ENCODE measurements around the gene ST6GAL1. TPM values are rescaled to one million over a fixed set of nuclear protein-coding genes. Genes with fewer than 3 reads are reported as not detected.

The ST6GAL1 gene
- total RNA-seq, 1 experiment from 2014 or later: 15.6 TPM

DNA sequence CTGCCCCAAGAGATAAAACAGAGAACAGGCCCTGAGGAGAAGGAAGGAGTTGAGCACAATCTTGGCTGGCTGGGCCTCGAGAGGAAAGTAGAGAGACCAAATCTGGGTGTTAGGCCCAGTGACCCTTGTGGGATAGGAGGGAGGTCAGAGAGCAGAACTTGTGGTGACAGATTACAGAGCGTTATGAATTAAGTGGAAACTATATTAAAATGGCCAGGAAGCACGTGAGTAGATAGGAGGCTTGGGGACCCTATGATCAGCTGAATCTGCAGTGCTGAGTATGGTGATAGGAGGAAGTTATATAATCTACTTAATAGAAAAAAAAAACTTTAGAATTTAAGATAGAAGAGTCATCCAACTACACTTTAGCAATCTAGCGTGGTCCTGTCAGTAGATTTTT lies 30.0 kb downstream of the ST6GAL1 start (continued):
- TF ChIP-seq SP1 (IDR thresholded peaks at IDR 0.05; ENCODE audit: low read depth) (no peak), YY1 (IDR thresholded peaks at IDR 0.05; ENCODE audit: extremely low read depth, insufficient replicate concordance, low read depth, low read length) (no peak), POLR2A (IDR thresholded peaks at IDR 0.05; ENCODE audit: borderline replicate concordance, extremely low read depth, insufficient read depth, insufficient read length) (no peak), EGR1 (IDR thresholded peaks at IDR 0.05; ENCODE audit: low read depth) (no peak), RAD21 (IDR thresholded peaks at IDR 0.05; ENCODE audit: low read depth) (no peak)
- TF ChIP-seq, protein P1, sequence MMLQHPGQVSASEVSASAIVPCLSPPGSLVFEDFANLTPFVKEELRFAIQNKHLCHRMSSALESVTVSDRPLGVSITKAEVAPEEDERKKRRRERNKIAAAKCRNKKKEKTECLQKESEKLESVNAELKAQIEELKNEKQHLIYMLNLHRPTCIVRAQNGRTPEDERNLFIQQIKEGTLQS (IDR thresholded peaks at IDR 0.05): no peak

DNA sequence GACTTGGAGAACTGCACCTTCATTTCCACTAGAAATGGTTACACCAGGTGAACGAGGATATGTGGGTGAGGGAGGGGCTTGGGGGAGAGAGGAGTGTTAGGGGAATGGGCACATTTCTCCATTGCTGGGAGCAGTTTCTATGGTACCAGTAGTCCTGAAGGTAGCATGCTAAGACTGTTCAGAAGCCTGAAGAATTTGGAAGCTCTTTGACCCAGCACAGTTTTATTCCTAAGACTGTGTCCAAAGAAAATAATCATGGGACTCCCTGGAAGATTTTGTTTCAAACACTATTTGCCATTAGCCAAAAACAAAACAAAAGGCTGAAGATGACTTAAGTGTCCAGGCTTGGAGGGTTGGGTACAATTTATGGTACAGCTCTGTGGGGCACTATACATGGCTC lies 32.1 kb downstream of the ST6GAL1 start:
- Histone ChIP-seq H3K79me2 (ENCODE audit: insufficient read depth, low read length) (no peaks in the 10 kb centered on the region), H3K9me2 (ENCODE audit: insufficient read depth) (no peaks in the 10 kb centered on the region), H3K4me2 (ENCODE audit: low read length) (no peak overlapping the region), H3K36me3 (ENCODE audit: control insufficient read depth in 1 of 2, insufficient read depth in 2 of 2, low read length in 2 of 2) (no peaks in the 10 kb centered on the region), H3K4me1 (ENCODE audit: control insufficient read depth in 1 of 2, insufficient read depth in 2 of 2, low read length in 2 of 2) (no peaks in the 10 kb centered on the region), H3K9ac (ENCODE audit: low read length) (no peak overlapping the region), H4K20me1 (ENCODE audit: insufficient read depth) (no peaks in the 10 kb centered on the region), H3K27ac (ENCODE audit: low read depth, low read length) (no peak overlapping the region), H2AFZ (ENCODE audit: low read depth, low read length, poor library complexity, severe bottlenecking) (no peak overlapping the region), H3K9me3 (ENCODE audit: control insufficient read depth in 1 of 2, insufficient read depth in 1 of 2, low read depth in 1 of 2, low read length in 2 of 2) (no peaks in the 10 kb centered on the region), H3K4me3 (replicated peaks in 1 of 2; ENCODE audit: low read depth in 1 of 2, low read length in 2 of 2) (no peak overlapping the region), H3K27me3 (ENCODE audit: insufficient read depth, low read length) (no peaks in the 10 kb centered on the region)
- ATAC-seq (no peak), DNase-seq (ENCODE audit: low read depth, low spot score) (no peak)
- POLR2A ChIA-PET: no interaction called here
- RAD21 ChIA-PET (ENCODE audit: low non-redundant PET in 1 of 2, low total read pairs in 2 of 2, uncharacterized antibody in 2 of 2, unreplicated experiment in 2 of 2): no interaction called here
- CTCF ChIA-PET: no interaction called here
- no TSS peak for BruUV-seq (replicated peaks)
- intact Hi-C loops (cut with micrococcal nuclease): no loop called here
- TF ChIP-seq ZFX (IDR thresholded peaks at IDR 0.05): no peak
- TF ChIP-seq SIN3A (IDR thresholded peaks at IDR 0.05; ENCODE audit: low read depth): no peak
- TF ChIP-seq, protein P2, sequence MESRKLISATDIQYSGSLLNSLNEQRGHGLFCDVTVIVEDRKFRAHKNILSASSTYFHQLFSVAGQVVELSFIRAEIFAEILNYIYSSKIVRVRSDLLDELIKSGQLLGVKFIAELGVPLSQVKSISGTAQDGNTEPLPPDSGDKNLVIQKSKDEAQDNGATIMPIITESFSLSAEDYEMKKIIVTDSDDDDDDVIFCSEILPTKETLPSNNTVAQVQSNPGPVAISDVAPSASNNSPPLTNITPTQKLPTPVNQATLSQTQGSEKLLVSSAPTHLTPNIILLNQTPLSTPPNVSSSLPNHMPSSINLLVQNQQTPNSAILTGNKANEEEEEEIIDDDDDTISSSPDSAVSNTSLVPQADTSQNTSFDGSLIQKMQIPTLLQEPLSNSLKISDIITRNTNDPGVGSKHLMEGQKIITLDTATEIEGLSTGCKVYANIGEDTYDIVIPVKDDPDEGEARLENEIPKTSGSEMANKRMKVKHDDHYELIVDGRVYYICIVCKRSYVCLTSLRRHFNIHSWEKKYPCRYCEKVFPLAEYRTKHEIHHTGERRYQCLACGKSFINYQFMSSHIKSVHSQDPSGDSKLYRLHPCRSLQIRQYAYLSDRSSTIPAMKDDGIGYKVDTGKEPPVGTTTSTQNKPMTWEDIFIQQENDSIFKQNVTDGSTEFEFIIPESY (IDR thresholded peaks at IDR 0.05; ENCODE audit: extremely low read depth, insufficient replicate concordance, low read length): no peak
- no peak for TF ChIP-seq EZH2 (IDR thresholded peaks at IDR 0.05)
- TF ChIP-seq POLR2AphosphoS5 (IDR thresholded peaks at IDR 0.05; ENCODE audit: low read depth, low read length): no peak
- TF ChIP-seq SRF (IDR thresholded peaks at IDR 0.05; ENCODE audit: low read depth): no peak
- TF ChIP-seq RAD21 (IDR thresholded peaks at IDR 0.05; ENCODE audit: low read depth): no peak
- TF ChIP-seq EGR1 (IDR thresholded peaks at IDR 0.05; ENCODE audit: low read depth): no peak
- TF ChIP-seq POLR2A (IDR thresholded peaks at IDR 0.05; ENCODE audit: borderline replicate concordance, extremely low read depth, insufficient read depth, insufficient read length): no peak
- TF ChIP-seq, protein P3, sequence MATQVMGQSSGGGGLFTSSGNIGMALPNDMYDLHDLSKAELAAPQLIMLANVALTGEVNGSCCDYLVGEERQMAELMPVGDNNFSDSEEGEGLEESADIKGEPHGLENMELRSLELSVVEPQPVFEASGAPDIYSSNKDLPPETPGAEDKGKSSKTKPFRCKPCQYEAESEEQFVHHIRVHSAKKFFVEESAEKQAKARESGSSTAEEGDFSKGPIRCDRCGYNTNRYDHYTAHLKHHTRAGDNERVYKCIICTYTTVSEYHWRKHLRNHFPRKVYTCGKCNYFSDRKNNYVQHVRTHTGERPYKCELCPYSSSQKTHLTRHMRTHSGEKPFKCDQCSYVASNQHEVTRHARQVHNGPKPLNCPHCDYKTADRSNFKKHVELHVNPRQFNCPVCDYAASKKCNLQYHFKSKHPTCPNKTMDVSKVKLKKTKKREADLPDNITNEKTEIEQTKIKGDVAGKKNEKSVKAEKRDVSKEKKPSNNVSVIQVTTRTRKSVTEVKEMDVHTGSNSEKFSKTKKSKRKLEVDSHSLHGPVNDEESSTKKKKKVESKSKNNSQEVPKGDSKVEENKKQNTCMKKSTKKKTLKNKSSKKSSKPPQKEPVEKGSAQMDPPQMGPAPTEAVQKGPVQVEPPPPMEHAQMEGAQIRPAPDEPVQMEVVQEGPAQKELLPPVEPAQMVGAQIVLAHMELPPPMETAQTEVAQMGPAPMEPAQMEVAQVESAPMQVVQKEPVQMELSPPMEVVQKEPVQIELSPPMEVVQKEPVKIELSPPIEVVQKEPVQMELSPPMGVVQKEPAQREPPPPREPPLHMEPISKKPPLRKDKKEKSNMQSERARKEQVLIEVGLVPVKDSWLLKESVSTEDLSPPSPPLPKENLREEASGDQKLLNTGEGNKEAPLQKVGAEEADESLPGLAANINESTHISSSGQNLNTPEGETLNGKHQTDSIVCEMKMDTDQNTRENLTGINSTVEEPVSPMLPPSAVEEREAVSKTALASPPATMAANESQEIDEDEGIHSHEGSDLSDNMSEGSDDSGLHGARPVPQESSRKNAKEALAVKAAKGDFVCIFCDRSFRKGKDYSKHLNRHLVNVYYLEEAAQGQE (IDR thresholded peaks at IDR 0.05; ENCODE audit: low read depth): no peak
- no peak for TF ChIP-seq ELF1 (IDR thresholded peaks at IDR 0.05; ENCODE audit: borderline replicate concordance, low read depth)
- no peak for TF ChIP-seq SP1 (IDR thresholded peaks at IDR 0.05; ENCODE audit: low read depth)
- TF ChIP-seq, protein P1 (IDR thresholded peaks at IDR 0.05): no peak
- no peak for TF ChIP-seq ZNF274 (IDR thresholded peaks at IDR 0.05; ENCODE audit: low read depth, low read length)
- TF ChIP-seq, protein P4, sequence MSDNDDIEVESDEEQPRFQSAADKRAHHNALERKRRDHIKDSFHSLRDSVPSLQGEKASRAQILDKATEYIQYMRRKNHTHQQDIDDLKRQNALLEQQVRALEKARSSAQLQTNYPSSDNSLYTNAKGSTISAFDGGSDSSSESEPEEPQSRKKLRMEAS (IDR thresholded peaks at IDR 0.05): no peak
- TF ChIP-seq CEBPB (IDR thresholded peaks at IDR 0.05; ENCODE audit: low read depth): no peak
- no peak for TF ChIP-seq TCF7L2 (IDR thresholded peaks at IDR 0.05; ENCODE audit: borderline replicate concordance, extremely low read depth, insufficient read depth, insufficient read length)

Measured in HCT116 (cell line).